WERI-Rb-1 (cell line): Measurements from ENCODE around the gene EFTUD2.

Source experiments
- DNase-seq: peaks from one replicate; pipeline ENCODE4 v3.0.0-alpha.2; 2020
- H3K27ac ChIP-seq: fragments of 250-450 bp; sonication (Bioruptor Pico); 2 replicates; pipeline ENCODE4 v1.5.1; 2020; ENCODE audit warnings: mild to moderate bottlenecking, moderate library complexity
- H3K27me3 ChIP-seq: fragments of 250-450 bp; sonication (Bioruptor Pico); 2 replicates; pipeline ENCODE4 v1.5.1; 2021; ENCODE audit warnings: mild to moderate bottlenecking, low read depth, moderate library complexity; ENCODE audit not compliant: insufficient read depth, severe bottlenecking
- H3K36me3 ChIP-seq: fragments of 250-450 bp; sonication (Bioruptor Pico); 2 replicates; pipeline ENCODE4 v1.5.1; 2020; ENCODE audit warnings: mild to moderate bottlenecking, moderate library complexity
- H3K4me3 ChIP-seq: 2 replicates; pipeline ENCODE4 v1.5.1; 2011; ENCODE audit warnings: low read depth, mild to moderate bottlenecking, control low read depth, low read length
- H3K9me3 ChIP-seq: fragments of 250-450 bp; sonication (Bioruptor Pico); 2 replicates; pipeline ENCODE4 v1.5.1; 2021; ENCODE audit warnings: mild to moderate bottlenecking, moderate library complexity; ENCODE audit not compliant: severe bottlenecking
- CTCF ChIP-seq: IDR thresholded peaks from 2 replicates; pipeline ENCODE4 v1.5.1; 2011; ENCODE audit warnings: low read depth, mild to moderate bottlenecking, control low read depth, inconsistent platforms, low read length

Gene EFTUD2

GRCh38 chr17:44840274-44840673 lies 59.0 kb downstream of the EFTUD2 start:
- Histone ChIP-seq H3K36me3 (no peaks in the 10 kb centered on the region), H3K27ac (no peak overlapping the region), H3K27me3 (no peaks in the 10 kb centered on the region), H3K4me3 (no peak overlapping the region), H3K9me3 (no peaks in the 10 kb centered on the region)
- TF ChIP-seq CTCF = no peak
- no peak for DNase-seq

- no peak overlapping the region for H3K27ac ChIP-seq
- no peak for TF ChIP-seq CTCF
- no peaks in the 10 kb centered on the region for H3K36me3 ChIP-seq
- no peak overlapping the region for H3K4me3 ChIP-seq
- no peaks in the 10 kb centered on the region for H3K9me3 ChIP-seq
- DNase-seq = no peak
- H3K27me3 ChIP-seq = no peaks in the 10 kb centered on the region
Observed at GRCh38 chr17:44837196-44837595, 62.0 kb downstream of the EFTUD2 start.

GRCh38 chr17:44832805-44833204 lies 66.4 kb downstream of the EFTUD2 start:
- H3K9me3 ChIP-seq = no peaks in the 10 kb centered on the region
- TF ChIP-seq CTCF = no peak
- H3K27me3 ChIP-seq = no peaks in the 10 kb centered on the region
- H3K36me3 ChIP-seq = peaks cover 6% of the 10 kb centered on the region; the same call in 1 of the 2 replicates
- H3K27ac ChIP-seq = no peak overlapping the region
- no peak for DNase-seq
- H3K4me3 ChIP-seq = no peak overlapping the region

GRCh38 chr17:44831371-44831770 lies 67.9 kb downstream of the EFTUD2 start:
- no peaks in the 10 kb centered on the region for H3K9me3 ChIP-seq
- H3K27ac ChIP-seq = no peak overlapping the region
- no peak for DNase-seq
- TF ChIP-seq CTCF = no peak
- no peaks in the 10 kb centered on the region for H3K27me3 ChIP-seq
- no peak overlapping the region for H3K4me3 ChIP-seq
- peaks cover 14% of the 10 kb centered on the region; the same call in 1 of the 2 replicates for H3K36me3 ChIP-seq

GRCh38 chr17:44830359-44831288 lies 68.6 kb downstream of the EFTUD2 start:
- peaks cover 20% of the 10 kb centered on the region for H3K36me3 ChIP-seq
- no peak for TF ChIP-seq CTCF
- no peaks in the 10 kb centered on the region for H3K27me3 ChIP-seq
- peak; percentile 59 for DNase-seq
- peak overlapping the region; percentile 95 for H3K4me3 ChIP-seq
- peak overlapping the region; percentile 90 for H3K27ac ChIP-seq
- H3K9me3 ChIP-seq = no peaks in the 10 kb centered on the region
